ENCODE results near the gene OR5AR1.

GRCh38 chr11:56688554-56689100, 25.1 kb downstream of the OR5AR1 start:
- no peak for TF ChIP-seq EZH2 (IDR thresholded peaks at IDR 0.05)
- TF ChIP-seq CTCF (IDR thresholded peaks at IDR 0.05 in 2 of 3, conservative IDR thresholded peaks at IDR 0.05 in 1 of 3; ENCODE audit: borderline replicate concordance in 1 of 3, insufficient read depth in 1 of 3, low read depth in 2 of 3, low read length in 2 of 3): no peak
- TF ChIP-seq POLR2A (IDR thresholded peaks at IDR 0.05; ENCODE audit: borderline replicate concordance, extremely low read depth, insufficient read depth, insufficient read length): no peak
- no peak for TF ChIP-seq MAX (IDR thresholded peaks at IDR 0.05)
- TF ChIP-seq SP1 (IDR thresholded peaks at IDR 0.05; ENCODE audit: low read depth): no peak
- no peak for TF ChIP-seq POLR2AphosphoS5 (IDR thresholded peaks at IDR 0.05; ENCODE audit: low read depth, low read length)
- TF ChIP-seq ZBTB33 (IDR thresholded peaks at IDR 0.05; ENCODE audit: extremely low read depth, insufficient replicate concordance, low read length): no peak
- no peak for TF ChIP-seq CEBPB (IDR thresholded peaks at IDR 0.05; ENCODE audit: low read depth)
- no peak for TF ChIP-seq FOSL1 (IDR thresholded peaks at IDR 0.05; ENCODE audit: low read depth)
- TF ChIP-seq RAD21 (IDR thresholded peaks at IDR 0.05; ENCODE audit: low read depth): no peak
